Fibroblast of skin of right biceps (primary cell): ENCODE results near the gene RAD54L2.
"Not testable (repeated sequence)": the region's sequence is repeated elsewhere in the genome, so short reads cannot be mapped to it uniquely, and the experiment has no call there.

Source experiments
- DNase-seq: peaks from one replicate; pipeline ENCODE4 v3.0.0-alpha.2; 2013

RAD54L2 gene

GRCh38 chr3:51544011-51544775 is 5.7 kb downstream of the RAD54L2 start:
- no peak for DNase-seq

DNA sequence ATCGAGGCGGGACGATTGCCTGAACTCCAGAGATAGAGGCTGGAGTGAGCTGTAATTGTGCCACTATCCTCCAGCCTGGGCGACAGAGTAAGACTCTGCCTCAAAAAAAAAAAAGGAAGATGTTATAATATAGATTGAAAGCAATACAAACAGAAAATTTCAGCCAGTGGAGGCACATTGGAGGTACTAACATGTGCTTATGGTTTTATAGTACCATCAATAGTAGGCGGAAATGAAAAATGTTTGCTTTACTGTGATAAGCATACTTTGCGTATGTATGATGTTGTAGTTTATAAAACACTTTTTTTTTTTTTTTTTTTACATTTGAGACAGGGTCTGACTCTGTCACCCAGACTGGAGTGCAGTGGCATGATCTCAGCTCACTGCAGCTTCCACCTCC is 8.8 kb downstream of the RAD54L2 start:
- no peak for DNase-seq

GRCh38 chr3:51549311-51549710 is 10.8 kb downstream of the RAD54L2 start:
- no peak for DNase-seq

- no peak for DNase-seq
Observed at GRCh38 chr3:51550080-51550819, 11.7 kb downstream of the RAD54L2 start.

DNA sequence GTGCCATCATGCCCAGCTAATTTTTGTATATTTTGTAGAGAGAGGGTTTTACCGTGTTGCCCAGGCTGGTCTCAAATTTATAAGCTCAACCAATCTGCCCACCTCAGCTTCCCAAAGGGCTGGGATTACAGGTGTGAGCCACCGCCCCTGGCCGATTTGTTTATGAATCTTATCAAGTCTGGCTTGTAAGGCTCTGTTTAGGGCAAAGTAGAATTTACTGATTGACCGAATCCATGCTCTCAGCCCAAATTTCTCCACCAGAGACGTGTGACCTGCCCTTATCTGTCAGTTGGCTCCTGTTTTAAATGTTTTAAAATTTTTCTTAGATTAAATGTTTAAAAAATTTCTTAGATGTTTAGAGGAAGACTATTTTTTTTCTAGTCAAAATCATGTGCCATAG is 19.5 kb downstream of the RAD54L2 start:
- DNase-seq, result no peak

DNA sequence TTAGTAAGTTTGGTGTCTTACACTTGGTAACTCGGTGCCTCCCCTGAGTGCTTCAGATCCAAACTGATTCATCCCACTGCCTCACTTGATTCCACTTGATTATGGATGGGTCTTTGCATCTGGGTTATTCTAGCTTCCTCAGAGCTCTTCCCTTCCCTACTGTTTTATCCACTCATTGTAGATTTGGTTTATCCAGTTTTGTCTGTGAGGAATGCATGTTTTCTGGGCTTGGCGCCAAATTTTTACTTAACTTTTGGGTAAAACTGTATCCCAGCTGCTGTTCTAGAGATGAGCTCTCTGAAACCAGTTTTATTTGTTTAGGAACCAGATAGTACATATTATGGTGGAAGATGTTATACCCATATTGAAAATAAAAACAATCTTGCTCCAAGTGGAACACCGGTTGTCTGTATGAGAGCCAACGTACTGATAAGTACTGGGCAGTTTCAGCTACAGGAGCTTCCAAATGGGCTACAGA is 20.9 kb downstream of the RAD54L2 start:
- peak; percentile 58 for DNase-seq

DNA sequence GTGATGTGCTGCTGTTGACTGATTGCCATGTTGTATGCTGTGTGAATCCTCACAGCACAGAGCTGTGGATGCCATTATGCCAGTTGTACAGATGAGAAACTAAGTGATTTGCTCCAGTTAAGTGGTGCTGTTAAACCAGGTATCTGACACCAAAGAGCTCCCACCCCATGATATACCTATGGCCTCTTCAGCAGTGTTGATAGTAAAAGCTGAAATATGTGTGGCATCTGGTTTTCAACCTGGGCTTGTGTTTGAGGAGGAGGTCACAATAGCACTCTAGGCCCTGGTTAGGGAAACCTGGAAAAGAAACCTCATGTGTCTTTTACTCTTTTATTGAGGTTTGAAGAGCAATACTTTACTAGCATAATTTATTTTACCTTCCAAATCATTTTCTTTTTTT is 21.4 kb downstream of the RAD54L2 start:
- no peak for DNase-seq

GRCh38 chr3:51562403-51562802 is 23.9 kb downstream of the RAD54L2 start:
- not testable (repeated sequence) for DNase-seq

GRCh38 chr3:51568036-51568435 is 29.5 kb downstream of the RAD54L2 start:
- DNase-seq, result no peak

DNA sequence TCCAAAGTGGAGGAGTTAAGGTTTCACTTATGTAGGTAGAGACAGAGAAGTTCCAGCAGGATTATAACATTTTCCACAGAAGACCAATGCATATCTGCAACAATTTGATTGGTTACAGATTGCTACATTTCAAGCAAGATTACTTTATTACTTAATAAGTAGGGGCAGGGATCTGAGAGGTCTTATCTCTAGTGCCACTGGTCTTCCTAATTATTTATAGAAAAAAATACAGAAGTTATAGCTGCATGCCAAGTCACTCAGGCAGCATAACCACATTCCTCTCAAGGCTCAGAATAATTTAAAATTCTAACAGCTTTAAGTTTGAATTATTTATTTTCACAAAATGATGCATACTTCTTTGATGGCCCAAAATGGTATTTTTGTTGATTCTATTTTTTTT is 30.5 kb downstream of the RAD54L2 start:
- DNase-seq, result no peak

DNA sequence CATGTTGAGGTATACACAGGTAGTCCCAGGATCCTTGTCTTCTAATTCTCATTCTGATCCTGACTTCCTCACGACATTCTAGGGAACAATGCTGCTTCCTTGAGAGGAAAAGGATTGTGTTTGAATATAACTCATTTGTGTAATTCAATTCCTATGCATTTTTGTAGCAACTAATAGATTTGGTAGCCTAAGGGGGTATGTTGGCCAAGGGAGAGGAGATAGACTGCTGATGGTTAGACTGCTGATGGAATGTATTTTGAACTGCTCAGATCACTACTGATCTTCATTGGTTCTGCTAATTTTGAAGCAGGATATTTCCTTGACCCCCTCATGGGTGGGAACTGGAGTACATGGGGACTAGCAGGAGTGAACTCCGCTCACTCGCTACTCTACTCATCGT is 39.7 kb downstream of the RAD54L2 start:
- DNase-seq, result no peak

GRCh38 chr3:51580418-51580817 is 41.9 kb downstream of the RAD54L2 start:
- no peak for DNase-seq

GRCh38 chr3:51581524-51581923 is 43.0 kb downstream of the RAD54L2 start:
- DNase-seq, result peak; percentile 42

DNA sequence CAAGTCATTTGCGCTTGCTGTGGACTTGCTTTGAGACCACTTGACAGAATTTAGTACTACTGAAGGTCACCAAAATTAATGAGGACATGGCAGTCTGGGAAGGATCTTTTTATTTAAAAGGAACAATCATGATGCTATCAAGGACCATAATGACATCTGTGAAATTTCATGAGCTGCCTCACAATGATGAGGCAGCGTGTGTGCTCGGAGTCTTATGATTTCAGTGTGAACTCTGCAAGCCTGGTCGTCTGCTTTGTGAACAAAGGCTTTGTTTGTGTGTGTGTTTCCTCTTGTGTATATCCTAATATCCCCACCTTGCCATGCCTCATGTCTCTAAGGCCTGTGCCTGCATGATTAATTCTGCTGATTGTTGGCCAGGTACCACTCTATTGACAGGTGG is 46.7 kb downstream of the RAD54L2 start:
- DNase-seq, result no peak

DNA sequence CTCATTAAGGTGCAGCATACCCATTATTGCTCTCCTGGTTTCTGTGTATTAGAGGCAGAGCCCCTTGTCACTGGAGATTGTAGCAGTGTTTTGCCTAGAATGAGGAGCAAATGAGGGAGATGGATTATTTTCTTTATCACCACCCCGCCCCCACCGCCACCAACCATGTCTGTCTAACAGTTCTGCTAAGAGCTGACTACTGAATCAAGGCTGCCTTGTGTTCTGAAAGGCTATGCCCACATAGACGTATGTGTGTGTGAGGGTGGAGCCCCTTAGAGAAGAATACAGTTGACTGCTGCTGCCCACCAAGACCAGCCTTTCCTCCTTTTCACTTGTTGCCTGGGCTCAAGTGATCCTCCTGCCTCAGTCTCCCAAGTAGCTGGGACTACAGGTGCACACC is 47.4 kb downstream of the RAD54L2 start:
- DNase-seq, result no peak
